Measurements from ENCODE around the gene PLIN5.

The PLIN5 gene

GRCh38 chr19:4507804-4508203, 27.2 kb downstream of the PLIN5 start:
- DNase-seq (ENCODE audit: extremely low spot score): no peak
- POLR2A ChIA-PET: no interaction called here
- CTCF ChIA-PET: no interaction called here
- TF ChIP-seq HDGF (IDR thresholded peaks at IDR 0.05; ENCODE audit: borderline replicate concordance) (no peak), ZNF384 (IDR thresholded peaks at IDR 0.05) (no peak), ARNT (IDR thresholded peaks at IDR 0.05) (no peak), SP1 (IDR thresholded peaks at IDR 0.05) (no peak), PKNOX1 (IDR thresholded peaks at IDR 0.05) (no peak), SUZ12 (IDR thresholded peaks at IDR 0.05) (no peak), TARDBP (IDR thresholded peaks at IDR 0.05) (no peak), NFRKB (IDR thresholded peaks at IDR 0.05) (no peak), FOXK2 (IDR thresholded peaks at IDR 0.05) (no peak), L3MBTL2 (conservative IDR thresholded peaks at IDR 0.05) (no peak), FOXA1 (IDR thresholded peaks at IDR 0.05) (no peak), FOXM1 (IDR thresholded peaks at IDR 0.05; ENCODE audit: borderline replicate concordance) (no peak), BHLHE40 (IDR thresholded peaks at IDR 0.05; ENCODE audit: borderline replicate concordance) (no peak), CTBP1 (IDR thresholded peaks at IDR 0.05; ENCODE audit: borderline replicate concordance) (no peak), ELF4 (IDR thresholded peaks at IDR 0.05) (no peak), LEF1 (IDR thresholded peaks at IDR 0.05; ENCODE audit: borderline replicate concordance) (no peak)

- no peak for TF ChIP-seq TARDBP (IDR thresholded peaks at IDR 0.05)
- TF ChIP-seq SP1 (IDR thresholded peaks at IDR 0.05): no peak
- TF ChIP-seq BHLHE40 (IDR thresholded peaks at IDR 0.05; ENCODE audit: borderline replicate concordance): no peak
- TF ChIP-seq SUZ12 (IDR thresholded peaks at IDR 0.05): no peak
- no peak for TF ChIP-seq ZNF384 (IDR thresholded peaks at IDR 0.05)
- no peak for TF ChIP-seq FOXA1 (IDR thresholded peaks at IDR 0.05)
- no peak for TF ChIP-seq FOXM1 (IDR thresholded peaks at IDR 0.05; ENCODE audit: borderline replicate concordance)
- no peak for TF ChIP-seq ELF4 (IDR thresholded peaks at IDR 0.05)
- no peak for TF ChIP-seq ARNT (IDR thresholded peaks at IDR 0.05)
- no peak for TF ChIP-seq NFRKB (IDR thresholded peaks at IDR 0.05)
- TF ChIP-seq FOXK2 (IDR thresholded peaks at IDR 0.05): no peak
- TF ChIP-seq L3MBTL2 (conservative IDR thresholded peaks at IDR 0.05): no peak
- TF ChIP-seq PKNOX1 (IDR thresholded peaks at IDR 0.05): no peak
- TF ChIP-seq HDGF (IDR thresholded peaks at IDR 0.05; ENCODE audit: borderline replicate concordance): no peak
- no peak for TF ChIP-seq LEF1 (IDR thresholded peaks at IDR 0.05; ENCODE audit: borderline replicate concordance)
- DNase-seq (ENCODE audit: extremely low spot score): no peak
- POLR2A ChIA-PET: no interaction called here
- CTCF ChIA-PET: no interaction called here
Observed at GRCh38 chr19:4507150-4507452, 27.9 kb downstream of the PLIN5 start.

GRCh38 chr19:4506449-4507149, 28.4 kb downstream of the PLIN5 start:
- ChIA-PET POLR2A (no interaction called here), CTCF (interaction anchor here (0.6 kb wide), 1 partner anchor 288 kb away, joined by 6 read pairs; no protein-coding TSS in a partner anchor)
- no peak for DNase-seq (ENCODE audit: extremely low spot score)
- TF ChIP-seq LEF1 (IDR thresholded peaks at IDR 0.05; ENCODE audit: borderline replicate concordance) (no peak), NFRKB (IDR thresholded peaks at IDR 0.05) (no peak), ARNT (IDR thresholded peaks at IDR 0.05) (no peak), FOXK2 (IDR thresholded peaks at IDR 0.05) (no peak), SUZ12 (IDR thresholded peaks at IDR 0.05) (no peak), PKNOX1 (IDR thresholded peaks at IDR 0.05) (no peak), CTBP1 (IDR thresholded peaks at IDR 0.05; ENCODE audit: borderline replicate concordance) (no peak), FOXM1 (IDR thresholded peaks at IDR 0.05; ENCODE audit: borderline replicate concordance) (no peak), HDGF (IDR thresholded peaks at IDR 0.05; ENCODE audit: borderline replicate concordance) (no peak), BHLHE40 (IDR thresholded peaks at IDR 0.05; ENCODE audit: borderline replicate concordance) (no peak)

GRCh38 chr19:4505570-4506448, 29.2 kb downstream of the PLIN5 start:
- ChIA-PET POLR2A (no interaction called here), CTCF (interaction anchor here (0.6 kb wide), 1 partner anchor 289 kb away, joined by 6 read pairs; no protein-coding TSS in a partner anchor)
- DNase-seq (ENCODE audit: extremely low spot score): no peak
- TF ChIP-seq BHLHE40 (IDR thresholded peaks at IDR 0.05; ENCODE audit: borderline replicate concordance): no peak

GRCh38 chr19:4504891-4505569, 30.0 kb downstream of the PLIN5 start:
- ChIA-PET POLR2A (no interaction called here), CTCF (interaction anchor here (1.0 kb wide), 1 partner anchor 20 kb away, joined by 3 read pairs; no protein-coding TSS in a partner anchor)
- DNase-seq (ENCODE audit: extremely low spot score): no peak
- TF ChIP-seq FOXA1 (IDR thresholded peaks at IDR 0.05) (no peak), SP1 (IDR thresholded peaks at IDR 0.05) (no peak), FOXK2 (IDR thresholded peaks at IDR 0.05) (no peak), ARNT (IDR thresholded peaks at IDR 0.05) (no peak), ZNF384 (IDR thresholded peaks at IDR 0.05) (no peak), FOXM1 (IDR thresholded peaks at IDR 0.05; ENCODE audit: borderline replicate concordance) (no peak), BHLHE40 (IDR thresholded peaks at IDR 0.05; ENCODE audit: borderline replicate concordance) (no peak), PKNOX1 (IDR thresholded peaks at IDR 0.05) (no peak), ELF4 (IDR thresholded peaks at IDR 0.05) (no peak)

Measured in HEK293T (cell line).